ENCODE data around the gene C2CD3.

The C2CD3 gene

GRCh38 chr11:74035264-74035663, 135.5 kb downstream of the C2CD3 start:
- H4K20me1 ChIP-seq (ENCODE audit: insufficient read depth), result no peaks in the 10 kb centered on the region
- H3K4me2 ChIP-seq, result no peak overlapping the region
- no peak overlapping the region for H3K4me3 ChIP-seq (IDR thresholded peaks at IDR 0.05; ENCODE audit: insufficient read depth, low read depth, low read length)
- no peak overlapping the region for H3K27ac ChIP-seq
- no peak for TF ChIP-seq CTCF (conservative IDR thresholded peaks at IDR 0.05; ENCODE audit: low read depth, low read length)
- H3K36me3 ChIP-seq (ENCODE audit: insufficient read depth), result no peaks in the 10 kb centered on the region
- peaks cover 5% of the 10 kb centered on the region for H3K4me1 ChIP-seq (ENCODE audit: low read depth, poor library complexity, severe bottlenecking)
- no peak overlapping the region for H3K9ac ChIP-seq
- no peaks in the 10 kb centered on the region for H3K27me3 ChIP-seq (ENCODE audit: insufficient read depth, low read depth)
- no peak overlapping the region for H2AFZ ChIP-seq (ENCODE audit: low read depth)
- no peaks in the 10 kb centered on the region for H3K79me2 ChIP-seq (ENCODE audit: insufficient read depth, low read depth)

GRCh38 chr11:74033046-74033445, 137.8 kb downstream of the C2CD3 start:
- Histone ChIP-seq H3K4me1 (ENCODE audit: low read depth, poor library complexity, severe bottlenecking) (peaks cover 5% of the 10 kb centered on the region), H3K9ac (no peak overlapping the region), H3K27ac (no peak overlapping the region), H3K4me3 (IDR thresholded peaks at IDR 0.05; ENCODE audit: insufficient read depth, low read depth, low read length) (no peak overlapping the region), H4K20me1 (ENCODE audit: insufficient read depth) (no peaks in the 10 kb centered on the region), H2AFZ (ENCODE audit: low read depth) (no peak overlapping the region), H3K27me3 (ENCODE audit: insufficient read depth, low read depth) (no peaks in the 10 kb centered on the region), H3K36me3 (ENCODE audit: insufficient read depth) (no peaks in the 10 kb centered on the region), H3K4me2 (no peak overlapping the region), H3K79me2 (ENCODE audit: insufficient read depth, low read depth) (no peaks in the 10 kb centered on the region)
- TF ChIP-seq CTCF (conservative IDR thresholded peaks at IDR 0.05; ENCODE audit: low read depth, low read length), result no peak

GRCh38 chr11:74030723-74031676, 139.8 kb downstream of the C2CD3 start:
- no peaks in the 10 kb centered on the region for H3K27me3 ChIP-seq (ENCODE audit: insufficient read depth, low read depth)
- no peak overlapping the region for H3K27ac ChIP-seq
- H3K4me2 ChIP-seq, result no peak overlapping the region
- H3K4me1 ChIP-seq (ENCODE audit: low read depth, poor library complexity, severe bottlenecking), result peaks cover 5% of the 10 kb centered on the region
- no peak for TF ChIP-seq CTCF (conservative IDR thresholded peaks at IDR 0.05; ENCODE audit: low read depth, low read length)
- no peak overlapping the region for H3K4me3 ChIP-seq (IDR thresholded peaks at IDR 0.05; ENCODE audit: insufficient read depth, low read depth, low read length)
- H3K79me2 ChIP-seq (ENCODE audit: insufficient read depth, low read depth), result no peaks in the 10 kb centered on the region
- H3K36me3 ChIP-seq (ENCODE audit: insufficient read depth), result no peaks in the 10 kb centered on the region
- no peak overlapping the region for H3K9ac ChIP-seq
- no peaks in the 10 kb centered on the region for H4K20me1 ChIP-seq (ENCODE audit: insufficient read depth)
- no peak overlapping the region for H2AFZ ChIP-seq (ENCODE audit: low read depth)

GRCh38 chr11:74025467-74026166, 145.2 kb downstream of the C2CD3 start:
- Histone ChIP-seq H3K36me3 (ENCODE audit: insufficient read depth) (no peaks in the 10 kb centered on the region), H3K4me2 (no peak overlapping the region), H3K9ac (no peak overlapping the region)

More at GRCh38 chr11:74025467-74026166, 145.2 kb downstream of the C2CD3 start:
- no peaks in the 10 kb centered on the region for H3K4me1 ChIP-seq (ENCODE audit: low read depth, poor library complexity, severe bottlenecking)
- no peak for TF ChIP-seq CTCF (conservative IDR thresholded peaks at IDR 0.05; ENCODE audit: low read depth, low read length)
- H3K27ac ChIP-seq, result no peak overlapping the region
- H3K4me3 ChIP-seq (IDR thresholded peaks at IDR 0.05; ENCODE audit: insufficient read depth, low read depth, low read length), result no peak overlapping the region
- no peaks in the 10 kb centered on the region for H4K20me1 ChIP-seq (ENCODE audit: insufficient read depth)
- H3K27me3 ChIP-seq (ENCODE audit: insufficient read depth, low read depth), result no peaks in the 10 kb centered on the region
- no peak overlapping the region for H2AFZ ChIP-seq (ENCODE audit: low read depth)
- no peaks in the 10 kb centered on the region for H3K79me2 ChIP-seq (ENCODE audit: insufficient read depth, low read depth)

Data from KMS-11 (cell line).